ENCODE results near the gene HES5.

Gene HES5

DNA sequence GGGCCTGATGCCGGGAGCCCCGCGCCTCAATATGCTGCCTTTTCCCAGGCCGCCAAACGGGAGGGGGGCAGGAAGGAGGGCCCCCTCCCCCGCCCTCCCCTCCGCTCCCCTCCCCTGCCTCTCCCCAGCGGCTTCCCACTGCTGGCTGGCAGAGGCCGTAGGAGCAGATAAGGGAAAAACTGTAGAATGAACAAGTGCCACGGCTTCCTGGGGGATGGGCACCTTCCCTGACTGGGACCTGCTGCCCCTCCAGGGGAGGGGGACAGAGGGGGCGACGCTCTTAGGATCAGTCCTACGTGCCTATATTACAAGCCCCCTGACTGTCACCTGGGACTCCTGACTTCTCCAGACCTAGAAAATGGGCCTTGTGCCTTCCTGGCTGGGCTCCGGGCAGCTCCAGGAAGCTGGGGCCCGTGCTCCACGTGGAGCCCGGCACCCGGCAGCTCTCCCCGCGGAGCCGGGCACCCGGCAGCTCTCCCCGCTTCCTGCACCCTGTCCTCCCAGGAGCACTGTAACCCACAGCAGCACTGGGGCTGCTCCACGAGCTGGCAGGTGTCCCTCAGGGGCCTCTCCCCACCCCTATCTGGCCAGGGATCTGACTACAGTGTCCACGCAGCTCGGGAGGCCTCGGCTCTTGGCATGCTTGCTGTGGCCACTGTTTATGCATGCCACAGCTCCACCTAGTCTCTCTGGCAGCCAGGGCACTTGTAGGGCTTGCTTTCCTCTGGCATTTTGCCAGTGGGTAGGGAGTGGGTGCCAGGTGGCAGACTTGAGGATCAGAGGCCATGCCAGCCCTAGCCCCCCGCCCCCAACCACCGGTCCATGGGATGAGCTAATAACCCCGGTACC, 674 bp upstream of the HES5 start:
- no peak for ATAC-seq

DNA sequence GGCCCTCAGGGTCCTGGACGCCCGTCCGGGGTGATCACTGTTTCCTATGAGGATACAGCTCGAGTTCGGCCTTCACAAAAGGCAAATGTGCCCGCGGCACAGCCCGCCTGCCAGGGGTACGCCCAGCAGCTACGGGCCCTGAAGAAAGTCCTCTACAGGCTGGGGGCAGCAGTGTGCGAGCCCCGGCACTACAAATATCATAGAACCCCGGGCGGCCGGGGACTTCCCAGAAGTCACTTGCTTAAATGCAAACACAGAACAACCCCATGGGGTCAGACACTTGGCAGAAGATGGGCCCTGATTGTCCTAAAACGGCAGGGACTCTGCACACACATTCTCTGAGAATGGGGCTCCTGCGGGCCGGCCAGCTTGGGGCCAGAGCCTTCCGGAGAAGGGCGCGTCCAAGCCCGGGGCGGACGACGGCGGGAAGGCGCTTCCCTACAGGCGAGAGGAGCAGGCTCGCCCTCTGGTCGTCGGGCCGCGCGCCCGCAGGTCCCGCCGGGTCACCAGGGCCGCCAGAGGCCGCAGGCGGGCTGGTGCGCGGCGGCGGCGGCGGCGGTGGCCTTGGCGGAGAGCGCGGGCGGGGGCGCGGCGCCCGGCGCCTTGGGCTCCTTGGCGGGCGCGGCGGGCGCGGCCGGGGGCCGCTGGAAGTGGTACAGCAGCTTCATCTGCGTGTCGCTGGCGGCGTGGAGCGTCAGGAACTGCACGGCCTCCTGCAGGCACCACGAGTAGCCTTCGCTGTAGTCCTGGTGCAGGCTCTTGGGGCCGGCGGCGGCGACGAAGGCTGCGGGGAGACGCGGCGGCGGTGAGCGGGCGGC, 888 bp downstream of the HES5 start:
- ATAC-seq: no peak

GRCh38 chr1:2528611-2528965, 1.5 kb downstream of the HES5 start:
- ATAC-seq: no peak

- ATAC-seq: no peak
These were observed 2.0 kb downstream of the HES5 start for GRCh38 chr1:2528016-2528415.

- ATAC-seq: no peak
These were observed 2.6 kb downstream of the HES5 start for GRCh38 chr1:2527556-2527860.

GRCh38 chr1:2526824-2527555, 3.1 kb downstream of the HES5 start:
- ATAC-seq: peak; percentile 40 to 44

DNA sequence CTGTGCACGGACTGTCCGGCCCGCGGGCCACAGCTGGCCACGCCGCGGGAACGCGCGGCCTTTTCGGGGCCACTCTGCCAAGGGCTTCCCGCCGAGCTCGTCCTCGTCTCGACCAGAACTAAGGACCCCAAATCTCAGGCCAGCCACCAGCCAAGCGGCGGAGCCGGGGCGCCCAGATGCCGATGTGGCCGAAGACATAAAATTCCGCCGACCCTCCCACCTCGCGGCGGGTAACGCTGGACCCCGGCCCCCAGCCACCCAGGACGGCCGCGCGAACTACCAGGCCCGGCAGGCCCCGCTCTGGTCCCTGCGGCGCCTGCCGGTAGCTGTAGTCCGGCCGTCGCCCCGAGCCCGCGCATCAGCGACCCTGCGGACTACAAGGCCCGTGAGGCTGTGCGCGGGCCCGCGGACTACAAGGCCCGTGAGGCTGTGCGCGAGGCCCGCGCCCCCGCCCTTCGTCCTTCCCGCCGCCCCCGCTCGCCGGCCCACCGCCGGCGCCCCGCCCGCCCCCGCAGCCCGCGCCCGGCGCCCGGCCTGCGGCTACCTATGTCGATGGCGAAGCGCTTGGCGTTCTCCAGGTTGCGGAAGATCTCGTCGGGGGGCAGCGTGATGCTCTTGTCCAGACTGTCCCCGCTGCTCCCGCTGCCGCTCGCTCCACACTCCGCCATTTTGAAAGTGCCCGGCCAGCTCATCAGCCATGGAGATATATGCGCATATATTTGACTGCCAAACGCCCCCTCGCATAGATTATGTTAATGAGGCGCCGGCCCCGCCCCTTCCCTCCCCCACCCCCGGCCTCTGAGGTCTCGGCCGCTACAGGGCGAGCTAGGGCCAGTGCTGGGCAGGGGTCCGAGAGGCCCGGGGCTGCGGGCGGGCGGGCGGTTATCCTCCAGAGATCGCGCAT, 3.9 kb downstream of the HES5 start, which contains the start of gene PANK4:
TSS of gene PANK4 (minus strand) at position 677 of the 904 bp plus-strand sequence. CDS start at position 668, 9 bp downstream.
- peak; percentile 94 to 95 for ATAC-seq

DNA sequence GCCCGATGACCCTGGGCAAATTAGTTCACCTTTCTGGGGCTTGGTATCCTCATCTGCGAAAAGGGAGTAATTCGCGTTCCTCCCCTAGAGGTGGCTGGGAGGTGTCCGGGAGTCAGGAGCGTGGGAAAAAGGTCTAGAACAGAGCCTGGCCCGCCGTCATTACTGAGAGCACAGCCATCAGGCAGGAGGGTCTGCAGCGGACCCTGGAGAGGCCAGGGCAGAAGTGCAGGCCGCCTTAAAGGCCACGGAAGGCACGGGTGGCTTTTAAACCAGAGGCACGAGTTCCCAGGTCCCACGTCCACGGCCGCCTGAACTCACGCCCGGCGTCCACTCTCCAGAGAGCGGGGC, 4.5 kb downstream of the HES5 start:
- no peak for ATAC-seq

GRCh38 chr1:2523891-2524609, 6.0 kb downstream of the HES5 start:
- no peak for ATAC-seq

GRCh38 chr1:2523191-2523890, 6.7 kb downstream of the HES5 start:
- no peak for ATAC-seq

- no peak for ATAC-seq
These were observed 7.8 kb downstream of the HES5 start for GRCh38 chr1:2522230-2522629.

DNA sequence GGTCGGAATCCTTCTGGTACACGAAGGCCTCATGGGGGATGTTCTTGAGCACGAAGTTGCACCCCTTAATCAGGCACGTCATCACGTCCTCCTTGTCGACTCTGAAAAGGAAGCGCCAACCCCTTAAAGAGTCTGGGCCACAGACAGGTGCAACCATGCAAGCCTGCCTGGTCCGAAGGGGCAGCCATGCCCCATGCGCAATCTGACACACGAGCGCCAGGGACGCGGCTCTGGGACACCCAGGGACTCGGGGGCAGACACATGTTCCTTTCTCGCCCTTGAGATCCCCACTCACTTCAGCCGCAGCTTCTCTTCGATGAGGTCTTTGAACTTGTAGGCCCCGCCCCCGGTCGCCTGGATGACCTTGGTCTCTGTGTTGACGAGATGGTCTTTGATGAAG, 9.3 kb downstream of the HES5 start:
- no peak for ATAC-seq

DNA sequence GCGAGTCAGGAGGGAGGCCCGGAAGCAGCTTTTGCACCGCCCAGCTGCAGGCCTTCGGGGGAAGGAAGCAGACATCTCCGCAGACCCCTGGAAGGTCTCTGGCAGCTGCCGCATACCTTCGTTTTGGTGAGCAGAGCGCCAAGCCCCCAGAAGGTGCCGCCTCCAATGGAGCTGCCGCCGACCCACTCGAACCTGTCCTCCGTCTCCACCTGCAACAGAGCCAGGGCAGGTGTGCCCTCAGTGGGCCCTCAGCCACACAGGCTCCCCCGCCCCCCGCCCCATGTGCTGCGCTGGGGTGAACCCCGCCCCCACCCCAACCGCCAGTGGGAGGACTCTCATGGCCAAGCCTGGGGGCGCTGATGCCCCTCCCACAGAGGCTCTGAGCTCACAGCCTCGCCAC, 9.9 kb downstream of the HES5 start:
- no peak for ATAC-seq

- no peak for ATAC-seq
These were observed 10.3 kb downstream of the HES5 start for GRCh38 chr1:2519729-2520128.

DNA sequence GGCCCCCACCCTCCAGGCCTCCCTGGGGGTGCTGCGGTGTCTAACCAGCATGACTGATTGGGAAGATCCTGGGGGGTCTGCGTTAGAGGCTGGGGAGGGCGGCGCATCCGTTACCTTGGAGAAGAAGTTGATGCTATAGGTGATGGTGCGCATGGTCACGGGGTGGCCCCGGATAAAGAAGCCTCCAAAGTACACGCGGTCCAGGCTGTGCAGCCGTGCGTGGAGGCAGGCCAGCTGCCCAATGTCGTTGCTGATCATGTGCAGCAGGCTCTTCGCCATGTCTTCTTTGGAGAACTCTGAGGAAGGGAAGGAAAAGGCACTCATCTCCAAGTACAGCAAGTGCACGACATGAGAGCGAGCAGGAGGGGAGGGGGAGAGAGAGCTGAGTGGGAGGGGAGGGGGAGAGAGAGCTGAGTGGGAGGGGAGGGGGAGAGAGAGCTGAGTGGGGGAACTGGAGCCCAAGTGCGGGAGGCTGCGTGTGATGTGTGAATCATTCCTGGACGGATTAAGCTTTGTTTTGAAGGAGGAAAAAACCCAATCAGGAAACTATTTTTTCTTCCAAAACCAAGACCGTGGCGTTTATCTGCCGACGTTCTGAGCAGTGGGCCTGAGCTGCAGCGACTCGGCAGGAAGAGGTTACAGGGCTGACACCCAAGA, 10.9 kb downstream of the HES5 start:
- no peak for ATAC-seq

- no peak for ATAC-seq
These were observed 11.5 kb downstream of the HES5 start for GRCh38 chr1:2518528-2518927.

DNA sequence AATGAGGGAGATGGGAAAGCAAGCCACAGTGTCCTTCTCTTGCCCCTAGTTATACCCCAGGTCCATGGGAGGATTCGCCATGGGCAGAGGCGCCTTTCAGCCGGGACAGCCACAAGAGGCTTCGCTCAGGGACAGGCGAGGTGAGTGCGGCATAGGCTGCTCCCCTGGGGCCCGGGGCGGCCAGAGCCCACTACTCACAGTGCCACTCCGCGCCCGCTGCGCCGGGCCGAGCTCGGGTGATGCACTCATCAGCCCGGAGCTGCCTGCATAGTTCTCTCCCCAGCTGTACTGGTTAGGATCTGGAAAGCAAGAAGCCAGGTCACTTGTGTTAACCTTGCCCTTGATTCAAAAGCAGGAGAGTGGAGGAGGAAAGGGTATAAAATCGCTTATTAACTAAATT, 12.1 kb downstream of the HES5 start:
- ATAC-seq: no peak

- ATAC-seq: no peak
These were observed 13.1 kb downstream of the HES5 start for GRCh38 chr1:2516946-2517345.

- no peak for ATAC-seq
These were observed 13.9 kb downstream of the HES5 start for GRCh38 chr1:2516124-2516523.

GRCh38 chr1:2515763-2516080, 14.3 kb downstream of the HES5 start:
- ATAC-seq: no peak
